Panc1 (cell line): ENCODE data around the gene MRPL17.

Experiments
- CTCF ChIP-seq: fragments of 450-650 bp; IDR thresholded peaks from 2 replicates; pipeline ENCODE4 v1.5.1; 2017; ENCODE audit warnings: mild to moderate bottlenecking
- REST ChIP-seq, 2 experiments: IDR thresholded peaks; 2 replicates each; pipeline ENCODE4 v1.6.1; 2011 to 2012; ENCODE audit warnings: low read depth in 2 of 2, control low read depth in 1 of 2, low read length in 1 of 2, mild to moderate bottlenecking in 1 of 2, moderate library complexity in 1 of 2; ENCODE audit not compliant: insufficient read depth in 1 of 2
- SIN3A ChIP-seq: IDR thresholded peaks from 2 replicates; pipeline ENCODE4 v1.6.1; 2012; ENCODE audit warnings: low read depth, mild to moderate bottlenecking, low read length, moderate library complexity, borderline replicate concordance; ENCODE audit not compliant: insufficient read depth

GRCh38 chr11:6686006-6686405 lies 2.9 kb upstream of the MRPL17 start:
- no peak for TF ChIP-seq CTCF
- TF ChIP-seq REST (IDR thresholded peaks at IDR 0.05; ENCODE audit: insufficient read depth in 1 of 2, low read depth in 2 of 2, low read length in 1 of 2), result no peak
- no peak for TF ChIP-seq SIN3A
